ENCODE results near the gene HLA-DQA1.

DNA sequence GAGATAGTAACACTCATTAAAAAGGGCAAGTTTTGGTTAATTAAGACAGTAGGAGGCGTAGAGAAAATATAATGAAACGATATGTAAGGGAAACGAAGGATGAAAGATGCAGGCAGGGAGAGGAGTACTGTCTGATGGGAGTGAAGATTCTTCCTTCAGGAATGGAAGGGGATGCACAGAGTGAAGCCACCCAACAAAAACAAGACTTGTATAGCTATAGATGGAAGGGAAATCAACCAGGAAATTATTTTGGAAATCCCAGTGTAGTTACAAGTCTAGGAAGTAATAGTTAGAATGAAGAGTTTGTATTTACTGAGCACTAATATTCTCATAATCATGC lies 27.8 kb upstream of the HLA-DQA1 start:
- TF ChIP-seq CTCF (IDR thresholded peaks at IDR 0.05; ENCODE audit: low read depth, low read length, missing input control): no peak
- TF ChIP-seq, protein P1, sequence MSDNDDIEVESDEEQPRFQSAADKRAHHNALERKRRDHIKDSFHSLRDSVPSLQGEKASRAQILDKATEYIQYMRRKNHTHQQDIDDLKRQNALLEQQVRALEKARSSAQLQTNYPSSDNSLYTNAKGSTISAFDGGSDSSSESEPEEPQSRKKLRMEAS (IDR thresholded peaks at IDR 0.05): no peak
- TF ChIP-seq, protein P2, sequence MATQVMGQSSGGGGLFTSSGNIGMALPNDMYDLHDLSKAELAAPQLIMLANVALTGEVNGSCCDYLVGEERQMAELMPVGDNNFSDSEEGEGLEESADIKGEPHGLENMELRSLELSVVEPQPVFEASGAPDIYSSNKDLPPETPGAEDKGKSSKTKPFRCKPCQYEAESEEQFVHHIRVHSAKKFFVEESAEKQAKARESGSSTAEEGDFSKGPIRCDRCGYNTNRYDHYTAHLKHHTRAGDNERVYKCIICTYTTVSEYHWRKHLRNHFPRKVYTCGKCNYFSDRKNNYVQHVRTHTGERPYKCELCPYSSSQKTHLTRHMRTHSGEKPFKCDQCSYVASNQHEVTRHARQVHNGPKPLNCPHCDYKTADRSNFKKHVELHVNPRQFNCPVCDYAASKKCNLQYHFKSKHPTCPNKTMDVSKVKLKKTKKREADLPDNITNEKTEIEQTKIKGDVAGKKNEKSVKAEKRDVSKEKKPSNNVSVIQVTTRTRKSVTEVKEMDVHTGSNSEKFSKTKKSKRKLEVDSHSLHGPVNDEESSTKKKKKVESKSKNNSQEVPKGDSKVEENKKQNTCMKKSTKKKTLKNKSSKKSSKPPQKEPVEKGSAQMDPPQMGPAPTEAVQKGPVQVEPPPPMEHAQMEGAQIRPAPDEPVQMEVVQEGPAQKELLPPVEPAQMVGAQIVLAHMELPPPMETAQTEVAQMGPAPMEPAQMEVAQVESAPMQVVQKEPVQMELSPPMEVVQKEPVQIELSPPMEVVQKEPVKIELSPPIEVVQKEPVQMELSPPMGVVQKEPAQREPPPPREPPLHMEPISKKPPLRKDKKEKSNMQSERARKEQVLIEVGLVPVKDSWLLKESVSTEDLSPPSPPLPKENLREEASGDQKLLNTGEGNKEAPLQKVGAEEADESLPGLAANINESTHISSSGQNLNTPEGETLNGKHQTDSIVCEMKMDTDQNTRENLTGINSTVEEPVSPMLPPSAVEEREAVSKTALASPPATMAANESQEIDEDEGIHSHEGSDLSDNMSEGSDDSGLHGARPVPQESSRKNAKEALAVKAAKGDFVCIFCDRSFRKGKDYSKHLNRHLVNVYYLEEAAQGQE (IDR thresholded peaks at IDR 0.05): no peak
- TF ChIP-seq EGR1 (IDR thresholded peaks at IDR 0.05; ENCODE audit: low read depth in 2 of 2): no peak
- TF ChIP-seq YY1 (IDR thresholded peaks at IDR 0.05): no peak
- no peak for TF ChIP-seq ZBTB33 (IDR thresholded peaks at IDR 0.05)
- no peak for TF ChIP-seq GABPA (IDR thresholded peaks at IDR 0.05 in 1 of 2, conservative IDR thresholded peaks at IDR 0.05 in 1 of 2)
- no peak for TF ChIP-seq SP1 (IDR thresholded peaks at IDR 0.05)
- TF ChIP-seq ATF3 (IDR thresholded peaks at IDR 0.05): no peak
- no peak for TF ChIP-seq NR2F2 (IDR thresholded peaks at IDR 0.05)
- TF ChIP-seq FOXA1 (IDR thresholded peaks at IDR 0.05): no peak
- no peak for TF ChIP-seq RAD21 (IDR thresholded peaks at IDR 0.05)
- no peak for TF ChIP-seq JUND (IDR thresholded peaks at IDR 0.05)
- no peak for TF ChIP-seq TAF1 (conservative IDR thresholded peaks at IDR 0.05)

Measured in liver (tissue), 3 donors.